HT-29 (cell line): ENCODE data around the gene GFRA1. TPM values are rescaled to one million over a fixed set of nuclear protein-coding genes. Genes with fewer than 3 reads are reported as not detected.

Experiments used
- DNase-seq: peaks from one replicate; pipeline ENCODE4 v3.0.0-alpha.2; 2015; ENCODE audit warnings: low spot score
- total RNA-seq: library from RNA; depleted of rRNA; stranded (reverse); fragments of >200 nt; shearing (Covaris generic); gene quantifications from 2 replicates; pipeline ENCODE4 v1.2.3, GENCODE V29; 2014

The GFRA1 gene
- total RNA-seq, 1 experiment from 2014 or later: not detected

- DNase-seq: no peak
Measured at GRCh38 chr10:116163333-116164131, 109.5 kb downstream of the GFRA1 start.

DNA sequence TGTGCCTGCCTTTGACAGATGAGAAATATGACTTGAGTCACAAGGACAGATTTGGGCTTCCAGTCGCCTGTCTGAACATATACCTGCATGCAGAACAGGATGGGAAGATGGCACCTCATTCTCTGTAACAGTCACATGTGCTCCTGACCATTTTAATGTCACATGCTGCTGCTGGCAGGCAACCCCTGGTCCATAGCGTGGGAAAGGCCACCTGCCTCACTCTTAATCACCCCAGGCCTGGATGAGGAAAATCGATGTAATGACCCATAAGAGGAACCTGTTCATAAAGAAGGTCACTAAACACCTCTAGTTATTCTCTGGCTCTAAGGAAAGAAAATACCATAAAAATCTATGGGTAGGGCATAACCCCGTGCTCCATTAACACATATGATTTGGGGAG lies 110.2 kb downstream of the GFRA1 start:
- DNase-seq: no peak

- DNase-seq: no peak
Measured at GRCh38 chr10:116160271-116160670, 112.7 kb downstream of the GFRA1 start.

DNA sequence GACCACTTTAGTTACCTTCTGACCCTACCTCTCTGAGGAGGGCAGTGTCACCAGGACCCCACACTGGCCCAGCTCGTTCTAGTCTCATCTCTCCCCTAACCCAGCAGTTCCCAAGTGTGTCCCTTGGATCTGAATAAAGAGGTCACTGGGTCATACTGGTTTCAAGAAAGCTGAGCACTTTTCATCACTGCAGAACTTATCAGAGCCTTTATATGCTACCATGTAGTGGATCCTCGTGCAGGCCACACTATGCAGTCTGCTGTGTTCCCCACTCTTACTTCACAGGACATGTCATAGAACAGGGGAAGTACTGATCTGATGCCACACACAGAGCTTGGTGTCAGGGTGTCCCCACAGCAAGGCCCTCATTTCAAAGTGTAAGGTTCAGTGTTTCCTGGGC lies 113.8 kb downstream of the GFRA1 start:
- no peak for DNase-seq

DNA sequence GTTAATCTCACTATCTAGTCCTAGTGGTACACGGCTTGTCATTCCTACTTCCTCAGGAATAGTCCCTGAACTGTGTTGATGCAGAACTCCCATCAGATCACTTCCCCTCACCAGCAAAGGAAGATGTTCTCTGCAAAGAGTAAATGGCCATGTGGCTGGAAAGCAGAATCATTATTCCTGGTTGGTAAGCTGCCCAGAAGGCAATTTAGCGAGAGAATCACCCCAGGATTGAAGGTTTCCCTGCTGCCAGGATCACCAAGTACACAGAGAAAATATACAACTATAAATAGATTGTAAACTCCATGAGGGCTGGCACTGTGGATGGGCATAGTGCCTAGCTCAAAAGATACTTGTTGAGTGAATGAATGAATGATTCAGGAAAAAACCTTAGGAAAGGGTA lies 115.0 kb downstream of the GFRA1 start:
- no peak for DNase-seq

DNA sequence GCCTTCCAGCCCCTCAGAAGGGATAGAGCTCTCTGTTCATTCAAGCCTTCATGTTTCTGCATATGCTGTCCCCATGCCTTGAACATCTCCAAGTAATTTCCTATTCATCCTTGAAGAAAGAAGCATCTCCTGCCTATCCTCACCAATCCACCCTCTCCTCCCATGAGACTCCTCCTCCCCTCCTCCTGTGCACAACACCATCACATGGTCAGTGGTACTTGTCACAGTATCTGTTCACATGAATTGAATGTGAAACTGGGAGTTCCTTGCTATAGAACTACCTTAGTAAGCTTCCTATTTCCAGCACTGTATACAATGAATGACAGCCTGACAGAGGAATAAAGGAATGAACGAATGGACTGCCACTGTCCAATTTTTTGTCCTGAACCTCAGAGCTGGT lies 115.5 kb downstream of the GFRA1 start:
- DNase-seq: no peak

DNA sequence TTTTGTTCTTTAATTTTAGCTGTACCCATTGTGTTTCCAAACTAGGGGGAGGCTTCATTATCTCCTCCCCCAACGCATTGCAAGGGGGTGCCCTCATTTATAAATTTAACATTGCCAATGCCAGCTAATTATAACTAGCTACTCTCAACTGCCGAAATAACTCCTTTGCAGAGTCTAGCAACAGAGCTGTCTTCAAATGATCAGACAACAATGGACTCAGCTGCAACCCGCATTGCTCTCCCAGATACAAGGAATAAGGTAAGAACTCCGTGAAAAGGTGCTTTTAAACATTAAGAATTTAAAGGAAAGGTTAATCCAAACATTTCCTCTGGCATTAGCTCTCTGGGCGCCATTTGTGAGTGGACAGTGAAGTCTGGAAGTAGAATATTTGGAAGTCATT lies 116.2 kb downstream of the GFRA1 start:
- DNase-seq: no peak

DNA sequence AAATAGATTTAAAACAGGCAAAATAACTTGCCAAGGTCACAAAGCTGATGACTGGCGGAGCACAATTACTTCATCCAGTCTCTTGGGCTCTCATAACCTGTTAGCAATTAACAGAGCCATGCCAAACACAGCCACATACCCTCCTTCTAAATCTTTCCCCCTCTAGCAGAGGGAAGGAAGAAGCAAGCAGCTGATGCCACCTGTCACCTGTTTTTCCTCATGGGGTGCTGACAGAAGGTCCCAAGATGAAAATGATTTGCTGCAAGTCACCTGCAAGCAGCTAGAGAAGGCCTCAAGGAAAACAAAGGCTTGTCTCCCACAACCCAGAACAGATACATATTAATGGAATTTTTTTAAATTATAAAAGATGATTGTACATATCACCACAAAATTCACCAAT lies 117.8 kb downstream of the GFRA1 start:
- DNase-seq: no peak

GRCh38 chr10:116154651-116155050 lies 118.4 kb downstream of the GFRA1 start:
- DNase-seq: no peak

- DNase-seq: no peak
Measured at GRCh38 chr10:116151076-116151475, 121.9 kb downstream of the GFRA1 start.

DNA sequence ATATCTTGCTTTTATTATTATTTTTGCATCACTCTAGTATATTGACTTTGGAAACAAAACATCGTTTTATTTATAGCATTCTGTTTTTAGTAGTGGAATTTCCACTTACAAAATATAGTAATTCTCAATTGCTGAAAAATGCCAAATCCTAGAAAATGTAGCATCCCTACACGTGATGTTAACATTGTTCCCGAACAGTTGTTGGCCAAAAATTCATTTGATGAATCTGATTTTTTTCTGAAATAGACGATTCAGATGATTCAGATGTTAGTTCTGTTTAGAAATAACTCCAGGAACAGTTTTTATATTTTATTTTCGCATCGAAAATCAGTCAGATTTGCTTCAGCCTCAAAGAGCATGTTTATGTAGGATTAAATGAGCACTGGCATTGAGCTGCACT lies 122.4 kb downstream of the GFRA1 start:
- DNase-seq: no peak

GRCh38 chr10:116147147-116147905 lies 125.7 kb downstream of the GFRA1 start:
- DNase-seq: no peak

GRCh38 chr10:116146372-116147140 lies 126.5 kb downstream of the GFRA1 start:
- no peak for DNase-seq

DNA sequence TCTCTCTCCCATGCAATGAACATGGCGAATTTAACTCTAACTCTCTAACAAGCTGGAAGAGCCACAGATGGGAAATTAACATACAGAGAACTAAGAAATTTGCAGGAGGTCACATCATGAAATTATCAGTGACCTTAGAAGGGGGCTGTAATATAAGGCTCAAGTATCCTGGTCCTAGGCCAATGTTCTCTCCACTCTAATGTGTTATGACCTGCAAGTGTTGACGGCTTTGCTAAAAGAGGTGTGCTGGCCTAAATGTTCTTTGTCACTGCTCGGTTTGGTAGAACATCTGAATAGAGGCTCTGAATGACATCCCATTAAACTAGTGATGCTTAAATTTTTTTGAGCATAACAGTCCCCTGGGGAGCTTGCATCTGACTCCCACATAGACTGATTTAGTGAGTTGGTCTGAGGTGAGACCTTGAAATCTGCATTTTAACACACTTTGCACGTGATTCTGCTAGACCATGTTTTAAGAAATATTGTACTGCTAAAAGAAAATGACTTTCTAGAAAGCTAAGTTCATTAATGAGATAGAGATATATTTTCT lies 129.3 kb downstream of the GFRA1 start:
- DNase-seq: no peak

- DNase-seq: no peak
Measured at GRCh38 chr10:116141855-116142254, 131.2 kb downstream of the GFRA1 start.

- no peak for DNase-seq
Measured at GRCh38 chr10:116141246-116141645, 131.8 kb downstream of the GFRA1 start.

GRCh38 chr10:116139886-116140285 lies 133.1 kb downstream of the GFRA1 start:
- DNase-seq: no peak

DNA sequence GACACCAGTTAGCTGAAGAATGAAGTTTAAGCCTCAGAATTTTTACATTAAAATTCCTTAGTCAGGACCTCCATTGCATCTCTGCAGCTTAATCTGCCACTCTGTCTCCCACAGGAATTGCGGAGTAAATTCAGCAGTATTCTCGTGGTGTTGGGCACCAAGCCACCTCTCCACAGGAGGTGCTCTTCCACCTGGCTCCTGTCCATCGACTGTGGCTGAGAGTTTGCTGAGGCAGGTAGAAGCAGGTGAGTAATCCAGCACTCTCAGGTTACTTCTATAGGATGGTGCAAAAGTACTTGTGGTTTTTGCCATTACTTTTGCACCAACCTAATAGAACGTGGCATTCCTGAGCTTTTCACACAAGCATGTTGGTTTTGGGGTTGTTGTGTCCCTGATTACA lies 134.1 kb downstream of the GFRA1 start:
- no peak for DNase-seq

DNA sequence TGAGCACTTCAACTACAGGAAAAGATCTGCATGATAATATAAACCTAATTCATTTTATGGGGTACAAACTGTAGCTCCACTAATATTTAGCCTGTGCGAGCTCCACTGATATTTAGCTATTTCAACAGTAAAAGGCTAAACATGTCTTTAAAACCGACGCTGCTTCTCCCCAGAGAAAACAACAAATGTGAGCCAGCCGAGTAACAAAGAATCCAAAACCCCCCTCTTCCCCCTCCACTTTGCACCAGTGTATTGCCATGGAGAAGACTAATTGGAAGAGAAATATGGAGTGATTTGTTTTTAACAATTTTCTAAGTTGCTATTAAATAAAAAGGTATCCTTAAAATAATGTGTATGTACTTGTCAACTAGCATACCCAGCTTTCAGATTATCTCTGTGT lies 136.7 kb downstream of the GFRA1 start:
- DNase-seq: no peak

DNA sequence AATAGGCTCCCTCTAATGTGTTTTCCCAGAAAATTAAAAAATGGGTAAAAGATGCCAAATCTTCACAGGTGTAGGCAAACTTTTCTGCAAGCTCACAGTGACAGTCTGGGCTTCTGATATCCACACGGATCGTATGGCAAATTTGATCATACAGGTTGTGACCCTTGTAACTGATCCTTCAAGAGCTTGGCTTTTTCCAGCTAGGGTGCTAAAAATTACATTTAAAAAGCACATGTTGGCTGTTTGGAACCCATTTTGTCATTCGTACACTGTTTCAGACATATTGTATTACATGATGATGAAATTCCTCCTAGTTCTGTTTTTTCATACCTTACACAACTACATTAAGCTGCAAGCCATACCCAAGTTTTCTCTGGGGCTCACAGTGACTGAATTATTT lies 138.7 kb downstream of the GFRA1 start:
- no peak for DNase-seq

- DNase-seq: no peak
Measured at GRCh38 chr10:116133634-116134033, 139.4 kb downstream of the GFRA1 start.

- no peak for DNase-seq
Measured at GRCh38 chr10:116132780-116133399, 140.1 kb downstream of the GFRA1 start.
